Measurements from ENCODE around the gene GNB3.
"Not testable (repeated sequence)": the region's sequence is repeated elsewhere in the genome, so short reads cannot be mapped to it uniquely, and the experiment has no call there.

The GNB3 gene

GRCh38 chr12:6891646-6892001, 50.9 kb downstream of the GNB3 start:
- Mint-ChIP-seq H3K4me1 (peaks cover 5% of the 10 kb centered on the region), H3K36me3 (ENCODE audit: low read depth) (no peaks in the 10 kb centered on the region), H3K27me3 (ENCODE audit: low read depth) (peaks cover 4% of the 10 kb centered on the region), H3K4me3 (peak overlapping the region; percentile 81 to 89 (median 88)), H3K27ac (peak overlapping the region; percentile 98 to 99 (median 99)), H3K9me3 (no peaks in the 10 kb centered on the region)
- no peak for TF ChIP-seq CTCF (IDR thresholded peaks at IDR 0.05; ENCODE audit: unreplicated experiment in 3 of 3)

- peak overlapping the region; percentile 98 to 99 (median 99) for H3K27ac Mint-ChIP-seq
- peak overlapping the region; percentile 31 to 64 (median 58) for H3K4me3 Mint-ChIP-seq
- H3K9me3 Mint-ChIP-seq; H3K27me3 Mint-ChIP-seq (ENCODE audit: low read depth); H3K4me1 Mint-ChIP-seq; H3K36me3 Mint-ChIP-seq (ENCODE audit: low read depth): not testable (repeated sequence)
These were observed 52.0 kb downstream of the GNB3 start for GRCh38 chr12:6892683-6893082.

GRCh38 chr12:6894321-6894720, 53.6 kb downstream of the GNB3 start:
- Mint-ChIP-seq H3K9me3 (no peaks in the 10 kb centered on the region), H3K36me3 (ENCODE audit: low read depth) (no peaks in the 10 kb centered on the region), H3K27me3 (ENCODE audit: low read depth) (peaks cover 4% of the 10 kb centered on the region), H3K4me3 (no peak overlapping the region), H3K27ac (no peak overlapping the region), H3K4me1 (peaks cover 5% of the 10 kb centered on the region)
- no peak for TF ChIP-seq CTCF (IDR thresholded peaks at IDR 0.05; ENCODE audit: unreplicated experiment in 3 of 3)
